CD14-positive monocyte (primary cell): ENCODE measurements around the gene CD44. TPM values are rescaled to one million over a fixed set of nuclear protein-coding genes. Genes with fewer than 3 reads are reported as not detected.

Experiments
- DNase-seq, 3 donors: peaks; one replicate each; pipeline ENCODE4 v3.0.0-alpha.2; 2011 to 2022
- H2AFZ ChIP-seq: 2 replicates; pipeline ENCODE4 v1.6.0; 2012; ENCODE audit warnings: mild to moderate bottlenecking, low read depth, low read length, inconsistent platforms; ENCODE audit not compliant: insufficient read depth, poor library complexity, severe bottlenecking
- H3K27ac ChIP-seq, 2 donors: 1 replicate in 1 of 2; 2 replicates in 1 of 2; pipeline ENCODE4 v1.5.1; 2012 to 2013; ENCODE audit warnings: low read length in 2 of 2, control low read depth in 1 of 2, inconsistent platforms in 1 of 2, low read depth in 1 of 2, mild to moderate bottlenecking in 1 of 2
- H3K27me3 ChIP-seq, 2 donors: one replicate each; pipeline versions ENCODE4 v1.6.0 to v1.6.1; 2011 to 2013; ENCODE audit warnings: low read length in 2 of 2; ENCODE audit not compliant: control insufficient read depth in 2 of 2, insufficient read depth in 2 of 2
- H3K36me3 ChIP-seq, 2 donors: replicated peaks in 1 of 2; 1 replicate in 1 of 2; 2 replicates in 1 of 2; pipeline versions ENCODE4 v1.5.1 to v1.6.1; 2012 to 2013; ENCODE audit warnings: low read length in 2 of 2, control low read depth in 1 of 2, inconsistent platforms in 1 of 2, mild to moderate bottlenecking in 1 of 2; ENCODE audit not compliant: insufficient read depth in 2 of 2, control insufficient read depth in 1 of 2
- H3K4me1 ChIP-seq, 2 donors: 1 replicate in 1 of 2; 2 replicates in 1 of 2; pipeline versions ENCODE4 v1.5.1 to v1.6.1; 2012 to 2013; ENCODE audit warnings: low read length in 2 of 2, control low read depth in 1 of 2, inconsistent platforms in 1 of 2, mild to moderate bottlenecking in 1 of 2, moderate library complexity in 1 of 2; ENCODE audit not compliant: insufficient read depth in 2 of 2, control insufficient read depth in 1 of 2
- H3K4me2 ChIP-seq: replicated peaks from 2 replicates; pipeline ENCODE3; 2012; ENCODE audit warnings: low read length, moderate library complexity, mild to moderate bottlenecking; ENCODE audit not compliant: poor library complexity, severe bottlenecking; ENCODE audit errors: extremely low read depth
- H3K4me3 ChIP-seq, 3 experiments: fragments of 200-600 bp in 1 of 3; sonication (generic) in 1 of 3; replicated peaks in 1 of 3; 1 replicate in 2 of 3; 2 replicates in 1 of 3; pipeline ENCODE4 v1.5.1; 2011 to 2013; ENCODE audit warnings: low read length in 3 of 3, mild to moderate bottlenecking in 3 of 3, control low read depth in 2 of 3, low read depth in 2 of 3, inconsistent platforms in 1 of 3, moderate library complexity in 1 of 3
- H3K79me2 ChIP-seq: 2 replicates; pipeline ENCODE4 v1.6.0; 2012; ENCODE audit warnings: mild to moderate bottlenecking, control low read depth, inconsistent platforms, low read length, moderate library complexity; ENCODE audit not compliant: insufficient read depth
- H3K9ac ChIP-seq: 2 replicates; pipeline ENCODE4 v1.6.0; 2017; ENCODE audit warnings: low read length, mild to moderate bottlenecking; ENCODE audit not compliant: insufficient read depth, poor library complexity, severe bottlenecking
- H3K9me3 ChIP-seq, 2 donors: replicated peaks in 1 of 2; 1 replicate in 1 of 2; 2 replicates in 1 of 2; pipeline versions ENCODE4 v1.5.1 to v1.6.1; 2012 to 2013; ENCODE audit warnings: low read length in 2 of 2, control low read depth in 1 of 2; ENCODE audit not compliant: control insufficient read depth in 1 of 2, insufficient read depth in 1 of 2
- H4K20me1 ChIP-seq: 2 replicates; pipeline ENCODE4 v1.6.0; 2012; ENCODE audit warnings: mild to moderate bottlenecking, low read length, control low read depth, moderate library complexity; ENCODE audit not compliant: insufficient read depth
- H3K27ac Mint-ChIP-seq, 7 donors: one replicate each; pipeline ENCODE4 v1.8.0; 2020; ENCODE audit warnings: mild to moderate bottlenecking in 7 of 7, mixed read lengths in 7 of 7, moderate library complexity in 6 of 7, inconsistent platforms in 2 of 7
- H3K27me3 Mint-ChIP-seq, 3 donors: one replicate each; pipeline ENCODE4 v1.8.0; 2021 to 2022; ENCODE audit warnings: low read depth in 3 of 3, mild to moderate bottlenecking in 3 of 3, mixed read lengths in 3 of 3, moderate library complexity in 3 of 3, inconsistent platforms in 1 of 3
- H3K36me3 Mint-ChIP-seq, 2 donors: one replicate each; pipeline ENCODE4 v1.8.0; 2020; ENCODE audit warnings: mixed read lengths in 2 of 2, inconsistent platforms in 1 of 2, mild to moderate bottlenecking in 1 of 2
- H3K4me1 Mint-ChIP-seq: one replicate; pipeline ENCODE4 v1.8.0; 2020; ENCODE audit warnings: mild to moderate bottlenecking, mixed read lengths
- H3K4me3 Mint-ChIP-seq, 2 donors: one replicate each; pipeline ENCODE4 v1.8.0; 2020; ENCODE audit warnings: mild to moderate bottlenecking in 2 of 2, mixed read lengths in 2 of 2, moderate library complexity in 1 of 2
- H3K9me3 Mint-ChIP-seq, 7 donors: one replicate each; pipeline ENCODE4 v1.8.0; 2020 to 2022; ENCODE audit warnings: mixed read lengths in 7 of 7, mild to moderate bottlenecking in 6 of 7, moderate library complexity in 6 of 7, inconsistent platforms in 2 of 7
- CTCF ChIP-seq: fragments of 200-600 bp; IDR thresholded peaks from one replicate; pipeline ENCODE4 v1.8.0; 2022; ENCODE audit warnings: antibody characterized with exemption, mild to moderate bottlenecking
- WGBS: methylation state at CpG from one replicate; pipeline ENCODE4 v1.1.5; 2013; ENCODE audit warnings: missing lambda C conversion rate; ENCODE audit not compliant: insufficient coverage; 5-methylcytosine and 5-hydroxymethylcytosine counted together
- intact Hi-C, 2 donors: fragments of 100-400 bp; cut with micrococcal nuclease; formaldehyde crosslinking; loops; one replicate each; pipeline versions ENCODE4 v1.15.0 to v1.15.1; 2023
- polyA plus RNA-seq, 3 donors: library from polyadenylated mRNA; depleted of rRNA in 1 of 3; unstranded in 2 of 3; stranded (reverse) in 1 of 3; fragments of 300-500 nt in 2 of 3; fragments of >200 nt in 1 of 3; fragmentation: Illumina TruSeq in 2 of 3; gene quantifications; 1 replicate in 2 of 3; 2 replicates in 1 of 3; pipeline ENCODE4 v1.2.3, GENCODE V29; 2012 to 2021

The CD44 gene
- polyA plus RNA-seq, 3 donors, result 415 to 866 (median 531) TPM

- no peaks in the 10 kb centered on the region for H3K9me3 ChIP-seq
- H3K9ac ChIP-seq, result no peak overlapping the region
- H3K4me1 Mint-ChIP-seq, result peaks cover 43% of the 10 kb centered on the region
- DNase-seq, result peak; percentile 82 to 94 (median 93)
- peak overlapping the region; percentile 86 to 89 for H3K27ac ChIP-seq
- H3K4me1 ChIP-seq, result peaks cover 43 to 46% of the 10 kb centered on the region in 2 donors
- no peak overlapping the region for H2AFZ ChIP-seq
- no peak for TF ChIP-seq CTCF
- no peaks in the 10 kb centered on the region for H4K20me1 ChIP-seq
- intact Hi-C loops, result loop anchor here in 1 of 2 donors (5.0 kb wide), 1 partner anchor 110 kb away; no protein-coding TSS in a partner anchor
- no peaks in the 10 kb centered on the region for H3K27me3 Mint-ChIP-seq
- H3K4me2 ChIP-seq, result peak overlapping the region; percentile 56
- peaks cover 57 to 81% of the 10 kb centered on the region in 2 donors for H3K36me3 ChIP-seq
- H3K27me3 ChIP-seq, result no peaks in the 10 kb centered on the region
- H3K27ac Mint-ChIP-seq, result peak overlapping the region; percentile 95 to 99 (median 98)
- peak overlapping the region in 1 of 3 experiments; percentile 28 for H3K4me3 ChIP-seq
- H3K9me3 Mint-ChIP-seq, result no peaks in the 10 kb centered on the region
- H3K36me3 Mint-ChIP-seq, result peaks cover 77 to 98% of the 10 kb centered on the region in 2 donors
- peak overlapping the region in 1 of 2 donors; percentile 51 for H3K4me3 Mint-ChIP-seq
- peaks cover 10% of the 10 kb centered on the region for H3K79me2 ChIP-seq
- 78% methylated on average over 1 of the region's 5 CpGs for WGBS
These were observed 88.8 kb downstream of the CD44 start for GRCh38 chr11:35227576-35228327.

GRCh38 chr11:35228328-35228725 lies 89.4 kb downstream of the CD44 start:
- peaks cover 72 to 93% of the 10 kb centered on the region in 2 donors for H3K36me3 Mint-ChIP-seq
- peak overlapping the region in 1 of 2 donors; percentile 51 for H3K4me3 Mint-ChIP-seq

More at GRCh38 chr11:35228328-35228725, 89.4 kb downstream of the CD44 start:
- H3K27ac Mint-ChIP-seq, result peak overlapping the region; percentile 95 to 99 (median 98)
- peaks cover 10% of the 10 kb centered on the region for H3K79me2 ChIP-seq
- peaks cover 45% of the 10 kb centered on the region for H3K4me1 Mint-ChIP-seq
- intact Hi-C loops, result loop anchor here in 1 of 2 donors (5.0 kb wide), 1 partner anchor 109 kb away; no protein-coding TSS in a partner anchor
- peak overlapping the region; percentile 86 to 89 for H3K27ac ChIP-seq
- DNase-seq, result peak in 1 of 3 donors; percentile 57
- H3K9me3 Mint-ChIP-seq, result no peaks in the 10 kb centered on the region
- no peaks in the 10 kb centered on the region for H3K27me3 Mint-ChIP-seq
- no peaks in the 10 kb centered on the region for H4K20me1 ChIP-seq
- H2AFZ ChIP-seq, result no peak overlapping the region
- TF ChIP-seq CTCF, result no peak
- H3K9ac ChIP-seq, result no peak overlapping the region
- WGBS, result no CpG with 5 or more reads among the region's 3 CpGs
- peak overlapping the region in 1 of 3 experiments; percentile 28 for H3K4me3 ChIP-seq
- peaks cover 43 to 46% of the 10 kb centered on the region in 2 donors for H3K4me1 ChIP-seq
- H3K4me2 ChIP-seq, result peak overlapping the region; percentile 56
- H3K36me3 ChIP-seq, result peaks cover 51 to 76% of the 10 kb centered on the region in 2 donors
- no peaks in the 10 kb centered on the region for H3K9me3 ChIP-seq
- H3K27me3 ChIP-seq, result no peaks in the 10 kb centered on the region
